ENCODE measurements around the gene BCORL1. TPM values are rescaled to one million over a fixed set of nuclear protein-coding genes. Genes with fewer than 3 reads are reported as not detected.

Gene BCORL1
- total and polyA plus RNA-seq, 2 of the 4 experiments (the other 2 are of a cell fraction) = 0.54 to 1.6 TPM

- dilution Hi-C loops (cut with HindIII; ENCODE audit: low sequenced_read_pairs, unreplicated experiment) = no loop called here
- BruUV-seq (replicated peaks) = no TSS peak
Observed at GRCh38 chrX:130012683-130013082, 30.2 kb downstream of the BCORL1 start.

More at GRCh38 chrX:130012683-130013082, 30.2 kb downstream of the BCORL1 start:
- Histone ChIP-seq H2AFZ (replicated peaks; ENCODE audit: low read length, poor library complexity) (no peak overlapping the region), H3K27ac (ENCODE audit: insufficient read depth, low read length) (no peak overlapping the region), H2BK5ac (ENCODE audit: low read depth, low read length, poor library complexity, severe bottlenecking) (no peak overlapping the region), H3K79me1 (ENCODE audit: low read depth in 1 of 2, low read length in 2 of 2) (no peaks in the 10 kb centered on the region; a peak in 1 of 4 replicates), H4K8ac (ENCODE audit: low read depth in 2 of 2, low read length in 2 of 2) (no peak overlapping the region), H3K18ac (ENCODE audit: low read depth, low read length) (no peak overlapping the region), H3K4ac (ENCODE audit: low read depth, low read length) (no peak overlapping the region), H3K27me3 (ENCODE audit: control insufficient read depth, insufficient read depth, low read length) (peaks cover 1% of the 10 kb centered on the region; the same call in 1 of the 2 replicates), H3K9me1 (ENCODE audit: insufficient read depth, low read length) (no peaks in the 10 kb centered on the region), H3K23ac (ENCODE audit: low read depth, low read length) (no peak overlapping the region), H2BK120ac (ENCODE audit: low read depth, low read length) (no peak overlapping the region), H3K4me1 (ENCODE audit: control insufficient read depth, insufficient read depth, low read length) (no peaks in the 10 kb centered on the region), H3K56ac (ENCODE audit: extremely low read depth, insufficient read depth, low read length) (no peak overlapping the region), H3K9me3 (ENCODE audit: control insufficient read depth, insufficient read depth, low read length) (no peaks in the 10 kb centered on the region), H2AK9ac (replicated peaks; ENCODE audit: low read depth, low read length, poor library complexity) (no peak overlapping the region), H3K36me3 (ENCODE audit: control insufficient read depth, insufficient read depth, low read length) (peaks cover 9% of the 10 kb centered on the region; the same call in 1 of the 2 replicates), H3K14ac (replicated peaks; ENCODE audit: low read depth, low read length) (no peak overlapping the region), H4K91ac (ENCODE audit: insufficient read depth, low read depth, low read length) (no peak overlapping the region), H2AK5ac (ENCODE audit: low read depth, low read length) (no peak overlapping the region), H2BK15ac (ENCODE audit: low read depth, low read length) (no peak overlapping the region), H3K4me3 (ENCODE audit: insufficient read depth, low read depth, low read length) (no peak overlapping the region), H2BK20ac (ENCODE audit: low read depth, low read length) (no peak overlapping the region), H3K9ac (ENCODE audit: low read depth, low read length) (no peak overlapping the region), H3K4me2 (ENCODE audit: low read depth, low read length) (no peak overlapping the region), H4K20me1 (ENCODE audit: insufficient read depth, low read length) (no peaks in the 10 kb centered on the region), H4K5ac (ENCODE audit: low read depth, low read length) (no peak overlapping the region)
- DNase-seq = no peak
- ChIA-PET CTCF (no interaction called here), POLR2A (ENCODE audit: unreplicated experiment) (no interaction called here)
- intact Hi-C loops (cut with micrococcal nuclease) = no loop called here
- in situ Hi-C loops (cut with MboI; ENCODE audit: low sequenced_read_pairs) = no loop called here
- WGBS, 2 experiments (ENCODE audit: extremely low coverage in 2 of 2, insufficient read length in 1 of 2) = 66% methylated on average over 7 of the region's 10 CpGs; no CpG with 5 or more reads in 1 of the 2 experiments
- no peak for ATAC-seq (ENCODE audit: low read depth)
- no peak for TF ChIP-seq MXI1 (IDR thresholded peaks at IDR 0.05; ENCODE audit: borderline replicate concordance, low read depth, low read length)
- no peak for TF ChIP-seq CHD1 (IDR thresholded peaks at IDR 0.05; ENCODE audit: low read depth, low read length)

All from IMR-90 (cell line).